Left forelimb (tissue), 1 donor: Measurements from ENCODE around the gene WDR7.

Experiments
- DNase-seq: peaks from one replicate; pipeline ENCODE4 v3.0.0-alpha.2; 2018; ENCODE audit warnings: low spot score

WDR7 gene

DNA sequence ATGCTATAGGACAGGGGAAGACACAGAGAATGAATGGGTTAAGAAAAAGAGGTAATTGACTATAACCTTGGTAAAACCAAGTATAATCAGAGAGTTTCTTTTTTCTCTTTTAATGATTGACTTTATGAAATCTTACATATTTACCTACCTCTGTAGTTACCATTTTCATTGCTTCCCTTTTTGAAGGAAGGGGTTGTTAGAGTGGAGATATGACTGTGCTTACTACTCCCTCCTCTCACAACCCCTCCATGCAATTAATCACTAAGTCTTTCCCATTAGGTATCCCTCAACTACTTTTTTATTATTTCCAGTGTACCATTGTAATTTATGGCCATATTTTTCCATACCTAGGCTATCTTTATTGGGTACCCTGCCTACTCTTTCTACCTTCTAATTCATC, 71.4 kb downstream of the WDR7 start:
- DNase-seq: no peak

DNA sequence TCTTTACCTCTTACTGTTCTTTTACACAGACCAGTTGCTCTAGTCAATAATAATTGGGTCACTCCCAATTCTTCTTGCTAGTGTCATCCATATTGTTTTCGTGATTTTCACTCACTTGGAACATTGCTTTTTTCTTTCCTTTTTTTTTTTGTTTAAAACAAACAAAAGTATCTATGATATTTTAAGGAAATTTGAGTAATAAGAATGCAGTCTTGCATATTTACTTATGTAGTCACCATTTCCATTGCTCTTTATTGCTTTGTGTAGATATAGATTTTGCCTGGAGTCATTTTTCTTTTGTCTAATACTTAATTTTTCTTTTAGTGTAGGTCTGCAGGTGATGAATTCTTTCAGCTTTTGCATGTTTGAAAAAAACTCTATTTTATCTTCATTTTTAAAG, 71.9 kb downstream of the WDR7 start:
- DNase-seq: no peak

DNA sequence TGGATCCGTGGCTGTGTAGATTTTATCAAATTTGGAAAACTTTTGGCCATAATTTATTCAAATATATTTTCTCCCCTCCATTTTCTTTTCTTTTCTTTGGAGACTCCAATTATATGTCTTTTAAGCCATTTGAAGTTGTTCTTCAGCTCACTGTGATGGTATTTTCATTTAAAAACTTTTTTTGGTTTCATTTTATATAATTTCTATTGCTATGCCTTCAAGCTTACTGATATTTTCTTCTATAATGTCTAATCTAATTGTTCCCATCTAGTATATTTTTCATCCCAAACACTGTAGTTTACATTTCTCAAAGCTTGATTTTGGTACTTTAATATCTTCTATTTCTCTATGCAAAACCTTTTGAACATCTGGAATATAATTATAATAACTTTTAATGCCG, 72.5 kb downstream of the WDR7 start:
- DNase-seq: no peak

DNA sequence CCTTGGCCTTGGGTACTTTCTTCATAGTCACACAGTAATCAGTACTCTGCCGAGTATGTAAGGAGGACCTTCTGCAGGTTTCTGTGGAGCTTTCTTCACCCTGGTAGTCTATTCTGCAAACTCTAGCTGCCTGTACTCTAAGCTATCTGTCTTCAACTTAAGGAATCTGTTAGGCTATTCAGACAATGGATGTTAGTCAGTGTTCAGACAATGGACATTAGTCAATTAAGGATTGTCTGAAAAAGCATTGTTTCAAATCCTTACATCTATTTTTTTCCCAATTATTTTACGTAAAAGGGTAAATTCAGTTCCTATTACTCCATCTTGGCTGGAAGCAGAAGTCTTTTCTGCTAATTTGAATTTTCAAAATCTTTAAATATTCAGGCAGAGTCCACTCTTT, 75.7 kb downstream of the WDR7 start:
- no peak for DNase-seq

DNA sequence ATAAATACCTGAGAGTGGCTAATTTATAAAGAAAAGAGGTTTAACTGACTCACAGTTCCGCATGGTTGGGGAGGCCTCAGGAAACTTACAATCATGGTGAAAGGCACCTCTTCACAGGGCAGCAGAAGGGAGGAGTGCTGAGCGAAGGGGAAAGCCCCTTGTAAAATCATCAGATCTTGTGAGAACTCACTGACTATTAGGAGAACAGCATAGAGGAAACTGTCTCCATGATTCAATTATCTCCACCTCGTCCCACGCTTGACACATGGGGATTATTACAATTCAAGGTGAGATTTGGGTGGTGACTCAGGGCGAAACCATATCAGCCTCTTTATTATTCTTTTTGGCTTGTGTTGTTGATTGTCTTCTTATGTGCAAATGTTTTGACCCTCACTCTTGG, 76.2 kb downstream of the WDR7 start:
- no peak for DNase-seq

DNA sequence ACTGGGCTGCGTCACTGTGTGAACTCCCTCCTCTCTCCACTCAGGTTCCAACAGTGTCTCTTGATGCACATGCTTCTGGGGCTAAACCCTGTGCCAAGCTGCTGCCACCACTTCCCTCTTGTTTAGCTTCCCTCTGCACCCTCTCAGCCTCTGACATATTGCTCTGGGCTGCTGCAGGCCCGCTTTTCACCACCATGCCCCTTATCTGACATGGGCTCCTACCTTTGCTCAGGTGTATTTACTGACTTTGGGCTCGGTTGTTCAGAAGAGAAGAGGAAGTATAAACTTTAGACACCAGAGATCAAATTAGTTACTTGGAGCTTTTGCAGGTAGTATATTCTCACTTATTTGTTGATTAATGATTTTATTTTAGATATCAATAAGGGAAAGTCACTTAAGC, 77.6 kb downstream of the WDR7 start:
- DNase-seq: no peak

DNA sequence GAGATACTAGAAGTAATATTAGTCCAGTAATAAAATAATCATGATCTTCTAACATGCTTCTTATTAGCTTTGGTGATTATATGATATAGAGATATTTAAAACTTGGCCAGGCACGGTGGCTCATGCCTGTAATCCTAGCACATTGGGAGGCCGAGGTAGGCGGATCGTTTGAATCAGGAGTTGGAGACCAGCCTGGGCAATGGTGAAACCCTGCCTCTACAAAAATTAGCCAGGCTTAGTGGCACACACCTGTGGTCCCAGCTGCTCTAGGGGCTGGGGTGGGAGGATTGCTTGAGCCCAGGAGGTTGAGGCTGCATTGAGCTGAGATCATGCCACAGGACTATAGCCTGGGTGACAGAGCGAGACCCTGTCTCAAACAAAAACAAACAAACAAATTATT, 87.0 kb downstream of the WDR7 start:
- no peak for DNase-seq

DNA sequence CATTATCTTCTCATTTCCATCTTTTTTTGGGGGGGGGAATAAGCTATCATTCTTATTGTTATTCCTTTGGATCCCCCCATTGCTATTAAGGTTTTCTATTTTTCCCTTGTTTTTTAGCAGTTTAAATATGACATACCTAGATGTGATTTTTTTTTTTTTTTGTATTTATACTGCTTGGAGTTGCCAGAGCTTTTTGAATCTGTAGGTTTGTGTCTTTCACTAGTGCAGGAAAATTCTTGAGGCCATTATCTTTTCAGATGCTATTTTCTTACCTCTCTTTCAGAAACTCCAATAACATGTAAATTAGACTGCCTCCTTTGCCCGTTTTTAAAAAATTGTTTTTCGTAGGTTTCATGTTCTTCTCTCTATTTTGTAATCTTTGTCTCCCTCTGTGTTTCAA, 88.6 kb downstream of the WDR7 start:
- DNase-seq: no peak

DNA sequence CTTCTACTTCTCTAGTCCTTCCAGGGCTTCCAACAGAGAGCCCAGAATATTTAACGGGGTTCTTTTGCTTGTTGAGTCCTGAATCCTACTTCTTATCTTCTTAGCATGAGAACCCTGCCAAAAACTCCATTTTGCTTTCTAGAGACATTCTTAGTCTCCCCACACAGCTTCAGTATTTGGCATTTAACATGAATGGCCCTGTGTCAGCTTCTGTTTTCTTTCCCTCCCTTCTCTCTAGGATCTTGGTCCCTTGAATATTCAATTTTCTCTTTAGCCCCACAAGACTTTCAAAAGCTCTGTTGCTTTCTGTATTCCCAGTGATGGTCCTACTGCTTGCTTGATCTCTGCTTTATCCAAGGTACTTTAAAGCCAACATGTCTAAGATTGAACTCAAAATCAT, 89.5 kb downstream of the WDR7 start:
- no peak for DNase-seq

DNA sequence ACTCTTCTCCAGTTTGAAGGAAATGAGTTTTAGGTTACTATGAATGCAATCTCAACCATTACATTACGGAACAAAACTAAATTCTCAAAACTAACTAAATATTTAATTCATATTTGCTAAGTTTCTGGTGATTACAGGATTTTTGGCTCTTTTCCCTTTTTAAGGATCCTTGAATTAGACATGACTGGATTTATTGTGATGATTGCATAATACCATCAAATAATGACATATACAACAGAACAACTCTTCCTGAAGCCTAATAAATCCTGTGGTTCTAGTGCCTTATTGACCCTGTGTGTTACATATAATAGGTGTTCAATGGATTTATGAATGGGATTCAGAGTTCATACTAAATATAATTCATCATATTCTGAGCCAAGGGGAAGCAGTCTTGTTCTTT, 90.5 kb downstream of the WDR7 start:
- no peak for DNase-seq

DNA sequence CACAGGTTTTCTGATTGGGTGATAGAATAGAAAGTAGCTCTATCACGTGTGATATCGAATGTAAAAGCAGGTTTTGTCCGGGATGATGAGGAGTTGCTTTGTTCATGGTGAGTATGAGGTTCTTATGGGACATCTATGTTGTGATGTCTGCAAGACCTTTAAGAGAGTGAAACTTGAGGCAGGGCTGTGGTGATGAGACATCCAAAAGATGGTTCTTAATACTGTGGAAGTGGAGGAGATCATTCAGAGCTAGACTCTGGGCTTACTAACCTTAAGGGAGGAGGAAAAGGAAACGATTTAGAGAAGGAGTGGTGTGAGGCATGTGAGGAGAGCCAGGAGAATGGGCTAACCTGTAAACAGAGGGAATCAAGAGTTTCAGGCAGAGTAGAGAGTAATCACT, 92.0 kb downstream of the WDR7 start:
- no peak for DNase-seq

DNA sequence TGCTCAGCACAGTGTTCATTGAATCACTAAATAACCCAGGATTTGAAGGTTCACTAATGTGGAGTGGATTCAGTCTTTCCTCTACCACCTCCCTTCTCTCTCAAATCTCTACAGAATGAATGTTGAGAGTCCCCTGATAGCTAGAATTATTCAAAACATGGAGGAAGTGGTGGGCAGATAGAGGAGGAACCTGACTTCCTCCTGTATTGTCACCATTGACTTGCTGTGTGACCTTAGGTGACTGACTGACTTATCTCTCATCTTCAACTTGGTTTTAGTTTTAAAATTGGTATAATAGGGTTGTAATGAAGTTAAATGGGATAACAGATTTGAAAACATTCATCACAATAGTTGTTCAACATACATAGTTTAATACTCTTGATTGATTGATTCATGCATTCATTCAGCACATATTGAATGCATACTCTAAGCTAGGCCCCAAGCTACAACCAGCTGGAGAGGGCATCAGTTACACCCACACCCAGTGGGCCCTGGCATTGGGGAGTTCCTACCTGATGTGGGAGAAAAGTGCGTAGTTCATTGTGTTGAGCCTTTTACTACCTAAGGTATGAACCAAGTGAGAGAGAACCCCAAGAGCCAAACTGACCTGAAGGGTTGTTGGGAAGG, 96.0 kb downstream of the WDR7 start:
- no peak for DNase-seq

DNA sequence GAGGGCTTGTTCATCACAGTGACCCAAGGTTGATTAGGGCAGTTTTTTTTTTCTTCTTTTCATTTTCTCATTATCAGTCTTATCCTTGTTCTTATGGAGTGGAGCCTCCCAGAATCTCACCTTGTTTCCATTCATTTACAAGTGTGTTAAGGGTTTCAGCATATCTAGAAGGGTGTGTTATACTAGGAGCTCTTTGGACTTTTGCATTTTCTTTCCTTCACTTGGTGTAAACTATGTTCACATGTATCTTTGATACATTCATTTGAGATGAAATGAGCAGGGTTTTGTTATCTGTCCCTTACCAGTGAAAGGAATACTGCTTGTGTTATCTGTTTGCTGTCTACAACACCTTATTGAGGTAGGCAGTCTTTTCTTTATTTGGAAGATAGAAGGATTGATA, 96.7 kb downstream of the WDR7 start:
- DNase-seq: no peak

DNA sequence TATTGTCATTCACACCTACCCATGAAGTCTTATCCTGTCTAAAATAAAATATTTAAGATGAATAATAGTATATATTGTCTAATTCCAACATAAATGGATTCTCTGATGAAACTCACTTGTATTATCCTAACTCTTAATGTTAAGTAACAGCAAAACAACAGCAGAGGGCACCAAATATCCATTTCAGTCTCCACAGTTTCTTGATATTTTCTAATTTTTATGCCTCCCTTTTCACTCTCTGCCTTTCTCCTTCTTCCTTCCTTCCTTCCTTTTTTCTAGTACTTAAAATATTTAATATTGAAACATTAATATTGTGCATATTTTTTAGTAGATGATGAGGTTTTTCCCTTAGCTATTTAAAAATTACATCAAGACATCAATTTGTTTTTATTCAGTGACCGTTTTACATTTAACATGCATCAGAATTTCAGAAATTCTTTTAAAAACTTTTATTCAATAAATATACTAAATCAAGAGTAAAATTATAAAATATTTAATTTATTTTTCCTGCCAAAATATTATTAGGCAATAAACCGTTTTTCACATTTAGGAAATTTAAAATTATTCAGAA, 97.6 kb downstream of the WDR7 start:
- no peak for DNase-seq

DNA sequence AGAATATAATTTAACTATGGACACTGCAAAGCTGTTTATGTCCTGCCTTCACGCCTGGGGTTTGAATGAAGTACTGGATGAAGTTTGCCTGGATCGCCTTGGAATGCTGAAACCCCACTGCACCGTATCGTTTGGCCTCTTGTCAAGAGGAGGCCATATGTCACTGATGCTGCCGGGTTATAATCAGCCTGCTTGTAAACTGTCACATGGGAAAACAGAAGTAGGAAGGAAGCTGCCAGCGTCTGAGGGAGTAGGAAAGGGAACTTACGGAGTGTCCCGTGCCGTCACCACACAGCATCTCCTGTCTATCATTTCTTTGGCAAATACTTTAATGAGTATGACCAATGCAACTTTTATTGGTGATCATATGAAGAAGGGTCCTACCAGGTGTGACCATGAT, 105.8 kb downstream of the WDR7 start:
- DNase-seq: no peak

DNA sequence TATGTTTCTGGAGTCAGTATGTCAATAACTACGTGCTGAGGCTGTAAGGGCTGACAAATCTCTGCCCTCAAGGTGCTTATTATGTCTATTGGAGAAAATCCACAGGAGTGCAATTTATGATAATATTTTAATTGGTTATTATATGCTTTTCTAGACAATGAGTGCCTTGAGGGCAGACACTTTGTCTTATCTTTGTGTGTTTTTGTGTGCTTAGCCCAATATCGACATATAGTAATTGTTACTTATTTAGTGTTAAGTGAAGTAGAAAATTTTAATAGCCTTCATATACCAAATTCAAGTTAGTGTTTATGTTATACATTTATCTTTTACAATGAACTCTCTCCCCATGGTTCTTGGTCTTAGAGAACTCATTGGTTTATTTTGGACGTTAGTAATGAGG, 118.9 kb downstream of the WDR7 start:
- DNase-seq: no peak

DNA sequence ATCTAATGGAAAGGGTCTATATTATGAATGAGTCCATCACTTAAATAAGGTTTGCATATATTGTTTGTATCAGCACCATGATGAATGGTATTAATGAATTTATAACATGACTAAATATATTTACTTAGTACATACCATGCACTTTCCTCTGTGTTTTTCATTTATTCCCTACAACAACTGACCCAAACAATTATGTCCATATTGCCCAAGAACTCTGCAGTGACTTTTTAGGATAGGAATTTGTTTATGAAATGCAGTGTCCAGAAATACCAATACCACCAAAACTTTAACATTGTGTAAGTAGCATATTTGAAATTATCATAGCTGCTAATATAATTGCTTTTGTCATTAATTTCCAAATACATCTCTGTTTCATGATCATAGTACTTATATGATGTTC, 119.7 kb downstream of the WDR7 start:
- DNase-seq: no peak

DNA sequence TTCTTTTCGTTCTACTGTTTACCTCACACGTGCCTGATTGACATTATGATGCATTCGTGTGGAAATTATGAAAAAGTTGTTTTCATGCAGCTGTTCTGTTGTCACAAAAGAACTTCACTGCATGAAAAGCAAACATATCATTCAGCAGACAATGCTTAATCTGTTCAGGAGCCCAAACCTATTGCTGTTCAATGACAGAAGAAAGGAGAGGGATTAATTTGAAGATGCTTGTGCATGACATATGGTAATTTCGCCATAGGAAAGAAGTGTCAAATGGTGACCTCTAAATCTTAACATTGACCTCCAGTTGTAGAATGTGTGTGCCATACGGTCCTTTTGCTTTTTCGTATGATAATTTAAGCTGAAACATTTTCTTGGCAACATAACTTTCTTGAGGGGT, 124.5 kb downstream of the WDR7 start:
- no peak for DNase-seq

DNA sequence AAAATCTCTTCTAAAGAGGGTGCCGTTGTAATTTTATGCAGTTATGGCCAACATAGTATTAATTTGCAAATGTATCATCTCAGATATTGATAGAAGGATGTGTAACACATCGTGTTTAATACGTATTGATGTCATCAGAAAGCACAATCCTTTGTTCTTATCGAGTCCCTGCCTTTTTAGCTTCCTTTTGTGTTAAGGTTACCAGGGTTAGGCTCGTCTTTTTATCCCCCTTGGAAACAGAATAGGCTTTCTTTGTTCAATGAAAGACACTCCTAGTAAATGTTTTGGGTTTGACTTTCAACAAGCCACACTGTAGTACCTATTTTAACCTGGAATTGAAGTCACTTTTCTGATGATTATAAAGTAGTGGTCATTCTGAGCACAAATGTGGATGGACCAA, 136.2 kb downstream of the WDR7 start:
- DNase-seq: no peak

DNA sequence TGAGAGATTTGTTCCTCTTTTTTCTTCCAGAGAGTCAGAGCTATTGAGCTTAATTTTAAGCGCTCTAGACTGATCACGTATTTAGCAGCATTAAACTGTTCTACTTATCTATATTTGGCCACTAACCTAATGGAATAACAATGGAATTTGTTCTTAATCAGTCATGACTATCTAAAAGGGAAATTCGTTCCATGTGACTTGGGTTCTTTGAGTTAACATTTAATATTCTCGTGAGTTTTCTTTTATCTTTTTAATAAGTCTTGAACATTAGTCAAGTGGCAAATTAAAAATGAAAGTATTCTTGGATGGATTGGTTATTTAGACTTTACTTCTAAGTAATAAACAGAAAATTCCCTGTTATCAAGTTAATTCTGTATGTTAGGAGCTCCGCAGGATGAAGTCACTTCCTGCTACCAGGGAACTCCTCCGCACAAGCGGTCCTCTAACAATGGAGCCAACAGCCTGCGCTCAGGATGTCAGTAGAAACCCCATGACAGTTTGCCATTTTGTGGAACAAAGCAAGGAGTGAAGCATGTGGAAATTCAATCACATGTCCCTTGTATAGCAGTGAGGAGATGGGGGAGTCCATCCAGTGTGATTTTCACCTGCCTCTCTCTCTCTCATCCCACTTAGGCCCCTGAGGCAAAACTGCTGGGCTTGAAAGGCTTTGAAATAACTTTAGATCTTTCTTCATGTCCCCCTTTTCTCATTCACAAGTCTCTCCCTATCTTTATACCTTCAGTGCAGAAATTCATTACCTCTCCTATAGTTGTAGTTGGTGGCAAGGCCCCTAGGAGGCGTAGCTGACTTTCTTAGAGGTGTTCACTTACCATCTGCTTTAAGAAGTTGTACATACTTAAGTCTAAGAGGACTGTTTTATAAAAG, 138.1 kb downstream of the WDR7 start:
- DNase-seq: no peak

DNA sequence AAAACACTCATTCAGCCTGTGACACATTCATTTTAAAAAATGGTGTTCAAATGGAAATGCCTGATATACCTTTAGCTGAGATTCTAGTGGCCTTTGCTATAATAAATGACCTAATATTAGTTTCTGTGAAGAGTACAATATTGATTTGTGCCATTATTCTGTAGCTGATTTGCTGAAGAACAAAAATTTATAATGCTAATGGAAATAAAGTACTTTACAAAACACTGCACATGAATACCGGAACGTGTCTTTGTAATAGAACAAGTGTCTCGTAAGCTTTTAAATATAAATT, 138.7 kb downstream of the WDR7 start:
- no peak for DNase-seq

DNA sequence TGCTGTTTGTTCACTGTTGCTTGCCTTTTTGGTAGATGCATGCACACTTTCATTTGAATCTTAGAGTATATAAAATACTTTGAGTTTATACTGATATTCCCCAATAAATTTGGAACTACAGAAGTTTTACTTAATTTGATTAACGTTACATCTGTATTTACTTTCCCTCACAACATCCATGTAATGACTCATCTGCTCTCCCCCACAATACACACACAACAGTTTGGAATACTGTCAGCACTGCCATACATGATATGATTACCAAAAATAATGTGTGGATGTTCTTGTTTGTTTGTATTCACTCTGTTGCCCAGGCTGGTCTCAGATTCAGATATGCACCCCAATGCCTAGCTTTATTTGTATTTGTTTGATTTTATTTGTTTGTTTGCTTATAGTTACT, 144.2 kb downstream of the WDR7 start:
- no peak for DNase-seq

DNA sequence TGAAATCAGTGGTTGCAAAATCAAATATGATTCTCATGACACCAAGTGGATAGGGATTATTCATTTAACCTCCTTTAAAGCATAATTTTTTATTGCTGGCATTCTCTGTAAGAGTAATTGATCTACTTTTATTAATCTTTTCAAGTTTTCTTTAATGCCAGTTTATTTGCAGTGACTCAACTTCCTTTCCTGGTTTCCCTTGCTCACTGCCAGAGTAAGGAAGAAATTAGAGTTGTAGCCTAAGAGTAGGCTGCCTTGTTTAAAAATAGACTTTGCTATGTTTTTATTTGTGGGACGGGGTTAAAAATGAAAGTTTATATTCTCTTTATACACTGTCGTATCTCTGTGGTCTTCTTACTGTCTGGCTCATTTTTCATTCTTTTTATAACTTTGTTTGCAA, 148.6 kb downstream of the WDR7 start:
- DNase-seq: no peak

DNA sequence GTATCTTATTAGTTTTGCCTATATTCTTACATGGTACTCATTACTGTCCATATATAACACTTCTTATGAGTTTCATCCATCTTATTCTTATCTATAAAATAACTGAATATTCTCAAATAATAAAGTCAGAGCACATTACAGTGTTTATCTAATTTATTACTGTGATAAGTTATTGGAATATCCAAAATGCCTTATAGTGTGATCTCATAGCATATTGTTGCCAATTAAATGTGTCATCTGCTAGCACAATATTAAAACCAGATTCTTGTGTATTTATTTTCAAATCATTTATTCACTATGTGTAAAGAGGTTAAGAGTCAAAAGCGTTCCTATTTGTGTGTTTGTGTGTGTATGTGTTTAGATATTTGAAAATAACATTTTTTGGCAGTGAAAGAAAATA, 151.9 kb downstream of the WDR7 start:
- no peak for DNase-seq
